Kidney (tissue), 14 donors: ENCODE measurements around the gene SUPV3L1. TPM values are rescaled to one million over a fixed set of nuclear protein-coding genes. Genes with fewer than 3 reads are reported as not detected.

ENCODE experiments used
- DNase-seq, 5 donors: peaks; one replicate each; pipeline ENCODE4 v3.0.0-alpha.2; 2013 to 2020
- FAIRE-seq: peaks from 2 replicates; lab custom pipeline; 2012; peaks lifted over from hg19 to GRCh38; lab: Jason Lieb, UNC
- H3K27ac ChIP-seq, 2 donors: one replicate each; pipeline ENCODE4 v1.7.0; 2013; ENCODE audit warnings: low read depth in 2 of 2, low read length in 2 of 2, inconsistent platforms in 1 of 2
- H3K27me3 ChIP-seq: one replicate; pipeline ENCODE4 v1.7.1; 2013; ENCODE audit warnings: low read length, inconsistent platforms; ENCODE audit not compliant: control insufficient read depth, insufficient read depth
- H3K36me3 ChIP-seq, 3 donors: one replicate each; pipeline versions ENCODE4 v1.7.0 to v1.7.1; 2013; ENCODE audit warnings: low read length in 3 of 3, control low read depth in 1 of 3, inconsistent platforms in 1 of 3; ENCODE audit not compliant: insufficient read depth in 3 of 3, control insufficient read depth in 2 of 3
- H3K4me1 ChIP-seq, 3 donors: one replicate each; pipeline versions ENCODE4 v1.7.0 to v1.7.1; 2013; ENCODE audit warnings: low read length in 3 of 3, inconsistent platforms in 1 of 3, low read depth in 1 of 3; ENCODE audit not compliant: control insufficient read depth in 2 of 3, insufficient read depth in 2 of 3
- H3K4me3 ChIP-seq, 3 donors: one replicate each; pipeline versions ENCODE4 v1.7.0 to v1.8.1; 2013; ENCODE audit warnings: low read length in 3 of 3, control low read depth in 1 of 3, inconsistent platforms in 1 of 3
- H3K9ac ChIP-seq, 3 donors: one replicate each; pipeline versions ENCODE4 v1.7.0 to v1.7.1; 2013; ENCODE audit warnings: low read length in 3 of 3, control low read depth in 1 of 3, inconsistent platforms in 1 of 3
- H3K9me3 ChIP-seq, 3 donors: one replicate each; pipeline versions ENCODE4 v1.7.0 to v1.7.1; 2013; ENCODE audit warnings: low read length in 3 of 3, control low read depth in 1 of 3, inconsistent platforms in 1 of 3; ENCODE audit not compliant: control insufficient read depth in 2 of 3, insufficient read depth in 1 of 3
- CTCF ChIP-seq: IDR thresholded peaks from 3 replicates; pipeline ENCODE4 v1.5.1; 2012; ENCODE audit warnings: mild to moderate bottlenecking, moderate library complexity, borderline replicate concordance; ENCODE audit not compliant: insufficient read depth; ENCODE audit errors: extremely low read depth
- intact Hi-C: fragments of 100-400 bp; cut with DNase I; formaldehyde crosslinking; loops from one replicate; pipeline ENCODE4 v1.11.1; 2022
- polyA plus RNA-seq: library from polyadenylated mRNA; stranded (reverse); fragments of 350-450 nt; fragmentation: Illumina TruSeq; extraction: RNeasy Lipid Tissue Mini Kit (QIAGEN cat#74804); gene quantifications from one replicate; pipeline ENCODE4 v1.2.3, GENCODE V29; 2014; ENCODE audit warnings: low read depth, low replicate concordance; ENCODE audit not compliant: insufficient read depth
- total RNA-seq: library from RNA; stranded (reverse); fragmentation: NEBNext Ultra II Directional; extraction: Animal tissue kit (Norgen Biotek cat#: 25700); gene quantifications from one replicate; pipeline ENCODE4 v1.2.1, GENCODE V29; 2021
- donor health status: control.
- donor health status: control.
- donor health status: control.
- donor health status: control.
- donor health status: control.
- donor health status: DM: yes; HTN: yes; CAD: no.
- donor health status: Normal renal cell carcinoma (clear cell type).

The SUPV3L1 gene
- total and polyA plus RNA-seq, 2 donors from 2014 or later, result 25.1 to 48.3 TPM

GRCh38 chr10:69246036-69246435 lies 66.0 kb downstream of the SUPV3L1 start:
- intact Hi-C loops, result no loop called here
- H3K36me3 ChIP-seq, result peaks cover 0 to 20% (median 3%) of the 10 kb centered on the region in 3 donors
- no peaks in the 10 kb centered on the region for H3K4me1 ChIP-seq
- FAIRE-seq (no peak), DNase-seq (no peak)
- H3K27ac ChIP-seq, result no peak overlapping the region
- TF ChIP-seq CTCF, result no peak
- no peak overlapping the region for H3K9ac ChIP-seq
- no peaks in the 10 kb centered on the region for H3K27me3 ChIP-seq
- H3K9me3 ChIP-seq, result no peaks in the 10 kb centered on the region
- no peak overlapping the region for H3K4me3 ChIP-seq

- DNase-seq (no peak), FAIRE-seq (no peak)
- H3K27ac ChIP-seq, result no peak overlapping the region
- peaks cover 0 to 20% (median 3%) of the 10 kb centered on the region in 3 donors for H3K36me3 ChIP-seq
- H3K27me3 ChIP-seq, result no peaks in the 10 kb centered on the region
- H3K9ac ChIP-seq, result no peak overlapping the region
- no peak for TF ChIP-seq CTCF
- H3K4me1 ChIP-seq, result no peaks in the 10 kb centered on the region
- intact Hi-C loops, result no loop called here
- no peaks in the 10 kb centered on the region for H3K9me3 ChIP-seq
- H3K4me3 ChIP-seq, result no peak overlapping the region
Observed at GRCh38 chr10:69246581-69247312, 66.7 kb downstream of the SUPV3L1 start.

GRCh38 chr10:69247313-69247710 lies 67.3 kb downstream of the SUPV3L1 start:
- no peak overlapping the region for H3K27ac ChIP-seq
- H3K36me3 ChIP-seq, result peaks cover 0 to 20% (median 3%) of the 10 kb centered on the region in 3 donors
- intact Hi-C loops, result no loop called here
- TF ChIP-seq CTCF, result no peak
- H3K9ac ChIP-seq, result no peak overlapping the region
- no peaks in the 10 kb centered on the region for H3K9me3 ChIP-seq
- FAIRE-seq (no peak), DNase-seq (no peak)
- no peaks in the 10 kb centered on the region for H3K4me1 ChIP-seq
- no peaks in the 10 kb centered on the region for H3K27me3 ChIP-seq
- H3K4me3 ChIP-seq, result no peak overlapping the region
